Ishikawa (cell line): Measurements from ENCODE around the gene SLC22A15.

Source experiments
- CEBPB ChIP-seq: IDR thresholded peaks from 2 replicates; pipeline ENCODE4 v1.6.1; 2012
- FOXM1 ChIP-seq: IDR thresholded peaks from 2 replicates; pipeline ENCODE4 v1.6.1; 2012; ENCODE audit warnings: low read depth, borderline replicate concordance
- MAX ChIP-seq: IDR thresholded peaks from 2 replicates; pipeline ENCODE4 v1.6.1; 2012
- RAD21 ChIP-seq: IDR thresholded peaks from 2 replicates; pipeline ENCODE4 v1.6.1; 2012; ENCODE audit warnings: low read depth
- REST ChIP-seq: IDR thresholded peaks from 2 replicates; pipeline ENCODE4 v1.6.1; 2012; ENCODE audit warnings: low read depth, mild to moderate bottlenecking
- TAF1 ChIP-seq: IDR thresholded peaks from 2 replicates; pipeline ENCODE4 v1.6.1; 2012; ENCODE audit warnings: low read depth, mild to moderate bottlenecking
- YY1 ChIP-seq: IDR thresholded peaks from 2 replicates; pipeline ENCODE4 v1.6.1; 2012; ENCODE audit warnings: low read depth

- TF ChIP-seq REST (no peak), RAD21 (no peak), CEBPB (no peak), YY1 (no peak), MAX (no peak), TAF1 (no peak), FOXM1 (no peak)
Measured at GRCh38 chr1:116110567-116111523, 134.5 kb downstream of the SLC22A15 start, which contains the start of gene MAB21L3.
